Psoas muscle (tissue), 8 donors: ENCODE data around the gene ZBTB38. TPM values are rescaled to one million over a fixed set of nuclear protein-coding genes. Genes with fewer than 3 reads are reported as not detected.

Experiments used
- ATAC-seq, 4 donors: fragments of 200-7000 bp; cut with Tn5 transposase; one replicate each; pipeline ENCODE4 v1.9.1; 2020; ENCODE audit warnings: moderate library complexity in 3 of 4, mild to moderate bottlenecking in 2 of 4
- DNase-seq, 2 donors: peaks; one replicate each; pipeline ENCODE4 v3.0.0-alpha.2; 2020
- H3K27ac ChIP-seq: fragments of 200-600 bp; one replicate; pipeline ENCODE4 v1.8.0; 2022
- H3K27me3 ChIP-seq, 3 donors: fragments of 200-600 bp in 1 of 3; one replicate each; pipeline versions ENCODE4 v1.6.1 to v1.8.0; 2013 to 2022; ENCODE audit warnings: low read length in 2 of 3, mild to moderate bottlenecking in 2 of 3, moderate library complexity in 1 of 3; ENCODE audit not compliant: insufficient read depth in 3 of 3
- H3K36me3 ChIP-seq, 2 donors: fragments of 200-600 bp in 1 of 2; one replicate each; pipeline versions ENCODE4 v1.6.1 to v1.8.0; 2013 to 2022; ENCODE audit warnings: low read depth in 1 of 2, mild to moderate bottlenecking in 1 of 2, moderate library complexity in 1 of 2; ENCODE audit not compliant: insufficient read depth in 1 of 2
- H3K4me1 ChIP-seq: fragments of 200-600 bp; one replicate; pipeline ENCODE4 v1.8.0; 2022
- H3K4me3 ChIP-seq: fragments of 200-600 bp; one replicate; pipeline ENCODE4 v1.8.0; 2022; ENCODE audit warnings: mild to moderate bottlenecking
- H3K9me3 ChIP-seq: fragments of 200-600 bp; one replicate; pipeline ENCODE4 v1.8.0; 2022
- CTCF ChIP-seq: fragments of 200-600 bp; IDR thresholded peaks from one replicate; pipeline ENCODE4 v1.8.0; 2022; ENCODE audit warnings: antibody characterized with exemption
- WGBS, 3 donors: extraction: QIAGEN DNeasy Blood & Tissue Kit; methylation state at CpG; one replicate each; pipeline versions ENCODE4 v1.1.6 to v1.1.7; 2013; 5-methylcytosine and 5-hydroxymethylcytosine counted together
- intact Hi-C, 2 donors: fragments of 100-400 bp; cut with DNase I; formaldehyde crosslinking; loops; one replicate each; pipeline versions ENCODE4 v1.11.0 to v1.14.2; 2022
- polyA plus RNA-seq, 3 donors: library from polyadenylated mRNA; stranded (reverse); fragments of 200-250 nt; gene quantifications; one replicate each; pipeline ENCODE4 v1.2.3, GENCODE V29; 2013
- total RNA-seq, 4 donors: library from RNA; stranded (reverse); fragmentation: NEBNext Ultra II Directional in 2 of 4; extraction: Animal tissue kit (Norgen Biotek cat#: 25700) in 2 of 4; gene quantifications; one replicate each; pipeline versions ENCODE4 v1.2.1 to v1.2.4, GENCODE V29; 2021 to 2023
- donor health status: healthy with polysubstance abuse.
- donor health status: DM: no; HTN: no; CAD: no; lungs with moderate emphysema.
- donor health status: Bipolar disorder and iron deficiency.
- donor health status: healthy.
- donor health status: DM: yes; HTN: yes; CAD: no.
- donor health status: DM: no; HTN: no; CAD: no.
- donor health status: DM: no; HTN: no; CAD: no.
- donor health status: DM: yes; HTN: yes; CAD: no.

ZBTB38 gene
- total and polyA plus RNA-seq, 7 donors: 24.2 to 212 (median 61.7) TPM

GRCh38 chr3:141372656-141373055 lies 4.4 kb downstream of the ZBTB38 start:
- no peak for ATAC-seq
- DNase-seq: no peak
- no peak for TF ChIP-seq CTCF
- no peaks in the 10 kb centered on the region for H3K9me3 ChIP-seq
- no peak overlapping the region for H3K4me3 ChIP-seq
- peaks cover 4% of the 10 kb centered on the region for H3K4me1 ChIP-seq
- intact Hi-C loops: no loop called here
- H3K27ac ChIP-seq: no peak overlapping the region
- no peaks in the 10 kb centered on the region for H3K27me3 ChIP-seq
- peaks cover 1 to 11% of the 10 kb centered on the region in 2 donors for H3K36me3 ChIP-seq

GRCh38 chr3:141373232-141373631 lies 4.9 kb downstream of the ZBTB38 start:
- no peak for ATAC-seq
- Histone ChIP-seq H3K9me3 (no peaks in the 10 kb centered on the region), H3K4me3 (no peak overlapping the region), H3K27me3 (no peaks in the 10 kb centered on the region), H3K4me1 (peaks cover 4% of the 10 kb centered on the region), H3K36me3 (peaks cover 2 to 11% of the 10 kb centered on the region in 2 donors), H3K27ac (no peak overlapping the region)
- TF ChIP-seq CTCF: no peak
- DNase-seq: no peak
- intact Hi-C loops: no loop called here

- TF ChIP-seq CTCF: no peak
- WGBS, 3 donors: 86 to 94% (median 89%) methylated on average over 7 of the region's 7 CpGs
- no peak for ATAC-seq
Observed at GRCh38 chr3:141373768-141374526, 5.6 kb downstream of the ZBTB38 start.

GRCh38 chr3:141375381-141376301 lies 7.3 kb downstream of the ZBTB38 start:
- no peak for TF ChIP-seq CTCF
- Histone ChIP-seq H3K36me3 (peaks cover 2 to 11% of the 10 kb centered on the region in 2 donors), H3K9me3 (no peaks in the 10 kb centered on the region), H3K4me1 (no peaks in the 10 kb centered on the region), H3K4me3 (no peak overlapping the region), H3K27ac (no peak overlapping the region), H3K27me3 (no peaks in the 10 kb centered on the region)
- WGBS, 3 donors: 87 to 93% (median 90%) methylated on average over 10 of the region's 10 CpGs
- intact Hi-C loops: no loop called here
- ATAC-seq (no peak), DNase-seq (no peak)

More at GRCh38 chr3:141373768-141374526, 5.6 kb downstream of the ZBTB38 start:
- Histone ChIP-seq H3K27me3 (no peaks in the 10 kb centered on the region), H3K4me1 (peaks cover 3% of the 10 kb centered on the region), H3K36me3 (peaks cover 2 to 11% of the 10 kb centered on the region in 2 donors), H3K4me3 (no peak overlapping the region), H3K9me3 (no peaks in the 10 kb centered on the region), H3K27ac (no peak overlapping the region)
- no peak for DNase-seq
- intact Hi-C loops: no loop called here
